ENCODE results near the gene SMARCAD1. TPM values are rescaled to one million over a fixed set of nuclear protein-coding genes. Genes with fewer than 3 reads are reported as not detected.

SMARCAD1 gene
- total RNA-seq, 4 donors from 2014 or later: 14.2 to 27.7 (median 18.4) TPM

GRCh38 chr4:94226763-94227162 lies 19.1 kb downstream of the SMARCAD1 start:
- Histone ChIP-seq H3K27ac (no peak overlapping the region), H3K27me3 (no peaks in the 10 kb centered on the region), H3K4me3 (no peak overlapping the region), H3K9me3 (no peaks in the 10 kb centered on the region), H3K36me3 (peaks cover 0 to 6% (median 3%) of the 10 kb centered on the region in 4 donors), H3K4me1 (no peaks in the 10 kb centered on the region)
- in situ Hi-C loops (cut with MboI; ENCODE audit: low pct_ligation_motif_present in 1 of 4, low pct_unique_long_range_greater_than_20kb in 1 of 4, low sequenced_read_pairs in 3 of 4) (no loop called here), intact Hi-C loops (cut with DNase I; ENCODE audit: low total_unique reads) (no loop called here)
- no peak for DNase-seq
- 94 to 100% methylated on average over 2 to 4 of the region's 4 CpGs for WGBS, 2 donors (ENCODE audit: low coverage in 1 of 2)
- no peak for TF ChIP-seq POLR2A (IDR thresholded peaks at IDR 0.05)
- TF ChIP-seq CTCF (IDR thresholded peaks at IDR 0.05): no peak
- TF ChIP-seq EP300 (IDR thresholded peaks at IDR 0.05; ENCODE audit: low read depth): no peak
- no peak for TF ChIP-seq POLR2AphosphoS5 (IDR thresholded peaks at IDR 0.05)

GRCh38 chr4:94228493-94229216 lies 21.0 kb downstream of the SMARCAD1 start:
- TF ChIP-seq EP300 (IDR thresholded peaks at IDR 0.05; ENCODE audit: low read depth) (no peak), POLR2A (IDR thresholded peaks at IDR 0.05) (no peak)
- WGBS, 2 donors (ENCODE audit: low coverage in 1 of 2): 82 to 86% methylated on average over 4 to 5 of the region's 5 CpGs
- H3K9me3 ChIP-seq: no peaks in the 10 kb centered on the region
- no peaks in the 10 kb centered on the region for H3K4me1 ChIP-seq
- DNase-seq: no peak
- no peak overlapping the region for H3K4me3 ChIP-seq
- in situ Hi-C loops (cut with MboI; ENCODE audit: low pct_ligation_motif_present in 1 of 4, low pct_unique_long_range_greater_than_20kb in 1 of 4, low sequenced_read_pairs in 3 of 4): no loop called here
- no peak overlapping the region for H3K27ac ChIP-seq
- intact Hi-C loops (cut with DNase I; ENCODE audit: low total_unique reads): no loop called here
- H3K36me3 ChIP-seq: peaks cover 0 to 6% (median 3%) of the 10 kb centered on the region in 4 donors
- no peaks in the 10 kb centered on the region for H3K27me3 ChIP-seq

- Histone ChIP-seq H3K4me3 (no peak overlapping the region), H3K27ac (no peak overlapping the region), H3K9me3 (no peaks in the 10 kb centered on the region), H3K4me1 (no peaks in the 10 kb centered on the region), H3K36me3 (peaks cover 0 to 18% (median 6%) of the 10 kb centered on the region in 4 donors), H3K27me3 (no peaks in the 10 kb centered on the region)
- no peak for TF ChIP-seq EP300 (IDR thresholded peaks at IDR 0.05; ENCODE audit: low read depth)
- TF ChIP-seq CTCF (IDR thresholded peaks at IDR 0.05): no peak
- TF ChIP-seq POLR2A (IDR thresholded peaks at IDR 0.05): no peak
- TF ChIP-seq POLR2AphosphoS5 (IDR thresholded peaks at IDR 0.05): no peak
- 94 to 100% methylated on average over 1 to 6 of the region's 6 CpGs for WGBS, 2 donors (ENCODE audit: low coverage in 1 of 2)
- no peak for DNase-seq
- intact Hi-C loops (cut with DNase I; ENCODE audit: low total_unique reads): no loop called here
- in situ Hi-C loops (cut with MboI; ENCODE audit: low pct_ligation_motif_present in 1 of 4, low pct_unique_long_range_greater_than_20kb in 1 of 4, low sequenced_read_pairs in 3 of 4): no loop called here
Observed at GRCh38 chr4:94232519-94232918, 24.9 kb downstream of the SMARCAD1 start.

- no peaks in the 10 kb centered on the region for H3K4me1 ChIP-seq
- no peak for TF ChIP-seq POLR2A (IDR thresholded peaks at IDR 0.05)
- no peaks in the 10 kb centered on the region for H3K9me3 ChIP-seq
- H3K4me3 ChIP-seq: no peak overlapping the region
- H3K27me3 ChIP-seq: no peaks in the 10 kb centered on the region
- in situ Hi-C loops (cut with MboI; ENCODE audit: low pct_ligation_motif_present in 1 of 4, low pct_unique_long_range_greater_than_20kb in 1 of 4, low sequenced_read_pairs in 3 of 4): no loop called here
- no peak overlapping the region for H3K27ac ChIP-seq
- intact Hi-C loops (cut with DNase I; ENCODE audit: low total_unique reads): no loop called here
- peaks cover 0 to 29% (median 8%) of the 10 kb centered on the region in 4 donors for H3K36me3 ChIP-seq
- no peak for DNase-seq
Observed at GRCh38 chr4:94235825-94236224, 28.2 kb downstream of the SMARCAD1 start.

GRCh38 chr4:94237271-94237670 lies 29.6 kb downstream of the SMARCAD1 start:
- TF ChIP-seq EP300 (IDR thresholded peaks at IDR 0.05; ENCODE audit: low read depth): no peak
- Histone ChIP-seq H3K4me1 (no peaks in the 10 kb centered on the region), H3K36me3 (peaks cover 0 to 35% (median 11%) of the 10 kb centered on the region in 4 donors), H3K27ac (no peak overlapping the region), H3K27me3 (no peaks in the 10 kb centered on the region), H3K9me3 (no peaks in the 10 kb centered on the region), H3K4me3 (no peak overlapping the region)
- in situ Hi-C loops (cut with MboI; ENCODE audit: low pct_ligation_motif_present in 1 of 4, low pct_unique_long_range_greater_than_20kb in 1 of 4, low sequenced_read_pairs in 3 of 4) (no loop called here), intact Hi-C loops (cut with DNase I; ENCODE audit: low total_unique reads) (no loop called here)
- DNase-seq: no peak
- 90 to 93% methylated on average over 4 of the region's 4 CpGs for WGBS, 2 donors (ENCODE audit: low coverage in 1 of 2)

Measured in transverse colon (tissue), 4 donors.